HG03558 (cell line): ENCODE measurements around the gene LMTK3.

Experiments used
- ATAC-seq: cut with Tn5 transposase; IDR thresholded peaks from one replicate; pipeline ENCODE4 v1.9.1; 2021; ENCODE audit warnings: moderate number of reproducible peaks; ENCODE audit not compliant: unreplicated experiment; ENCODE audit errors: extremely low read depth

Gene LMTK3

GRCh38 chr19:48508729-48509411 lies 2.8 kb downstream of the LMTK3 start:
- no peak for ATAC-seq

GRCh38 chr19:48507911-48508439 lies 3.7 kb downstream of the LMTK3 start:
- ATAC-seq = no peak

- no peak for ATAC-seq
Observed at GRCh38 chr19:48506138-48506733, 5.4 kb downstream of the LMTK3 start.

DNA sequence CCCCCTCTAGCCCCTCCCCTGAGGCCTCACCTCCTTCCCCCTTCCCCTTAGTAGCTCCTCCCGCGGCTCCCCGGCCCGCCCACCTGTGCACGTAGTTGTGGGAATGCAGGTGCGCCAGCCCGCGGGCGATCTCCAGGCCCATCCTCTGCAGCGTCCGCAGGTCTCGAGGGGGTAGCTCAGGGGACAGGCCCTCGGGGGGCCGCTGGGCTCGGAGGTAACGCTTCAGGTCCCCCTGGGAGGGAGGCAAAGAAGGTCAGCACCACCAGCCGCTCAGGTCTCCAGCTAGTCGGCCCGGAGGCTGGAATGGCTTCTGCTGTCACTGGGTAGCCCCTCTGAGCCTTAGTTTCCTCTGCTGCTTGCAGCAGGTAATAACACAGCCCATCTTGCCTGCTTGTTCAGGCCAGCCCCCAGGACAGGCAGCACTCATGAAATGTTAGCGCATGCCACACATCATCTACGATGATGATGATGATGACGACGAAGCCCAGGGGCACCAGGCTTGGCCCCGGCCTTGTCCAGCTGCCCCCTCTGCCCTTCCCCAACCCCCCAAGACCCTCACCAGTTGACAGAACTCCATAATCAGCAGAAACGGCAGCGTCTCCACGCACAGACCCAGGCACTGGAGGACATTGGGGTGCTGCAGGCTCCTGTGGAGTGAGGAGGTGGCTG lies 9.2 kb downstream of the LMTK3 start:
- no peak for ATAC-seq

GRCh38 chr19:48501494-48502349 lies 9.9 kb downstream of the LMTK3 start:
- no peak for ATAC-seq

DNA sequence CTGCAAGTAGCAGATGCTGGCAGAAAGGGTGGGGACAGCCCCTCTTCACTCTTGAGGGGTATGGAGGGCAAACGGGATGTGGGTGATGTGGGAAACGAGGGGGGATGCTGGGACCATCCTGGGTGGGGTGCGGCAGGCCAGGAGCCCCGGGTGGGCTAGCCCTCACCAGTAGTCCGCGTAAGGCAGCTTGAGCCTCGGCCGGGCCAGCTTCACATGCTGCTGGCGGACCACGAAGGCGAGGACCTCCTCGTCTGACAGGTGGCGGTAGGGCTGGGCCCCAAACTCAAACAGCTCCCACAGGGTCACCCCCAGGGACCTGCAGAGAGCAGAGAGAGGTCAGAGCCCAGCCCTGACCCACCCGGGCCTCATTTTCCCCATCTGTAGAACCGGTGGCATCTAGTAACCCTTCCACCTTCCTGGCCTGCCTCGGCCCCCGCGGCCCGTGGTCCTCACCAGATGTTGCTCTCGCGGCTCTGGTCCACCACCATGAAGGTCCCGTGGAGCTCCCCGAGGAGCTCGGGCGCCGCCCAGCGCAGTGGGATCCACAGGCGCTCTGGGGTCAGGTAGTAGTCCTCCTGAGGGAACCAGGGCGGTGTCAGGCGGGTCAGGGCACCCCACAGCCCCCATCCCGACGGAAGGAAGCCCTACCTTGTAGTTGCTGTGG lies 10.7 kb downstream of the LMTK3 start:
- ATAC-seq = no peak

DNA sequence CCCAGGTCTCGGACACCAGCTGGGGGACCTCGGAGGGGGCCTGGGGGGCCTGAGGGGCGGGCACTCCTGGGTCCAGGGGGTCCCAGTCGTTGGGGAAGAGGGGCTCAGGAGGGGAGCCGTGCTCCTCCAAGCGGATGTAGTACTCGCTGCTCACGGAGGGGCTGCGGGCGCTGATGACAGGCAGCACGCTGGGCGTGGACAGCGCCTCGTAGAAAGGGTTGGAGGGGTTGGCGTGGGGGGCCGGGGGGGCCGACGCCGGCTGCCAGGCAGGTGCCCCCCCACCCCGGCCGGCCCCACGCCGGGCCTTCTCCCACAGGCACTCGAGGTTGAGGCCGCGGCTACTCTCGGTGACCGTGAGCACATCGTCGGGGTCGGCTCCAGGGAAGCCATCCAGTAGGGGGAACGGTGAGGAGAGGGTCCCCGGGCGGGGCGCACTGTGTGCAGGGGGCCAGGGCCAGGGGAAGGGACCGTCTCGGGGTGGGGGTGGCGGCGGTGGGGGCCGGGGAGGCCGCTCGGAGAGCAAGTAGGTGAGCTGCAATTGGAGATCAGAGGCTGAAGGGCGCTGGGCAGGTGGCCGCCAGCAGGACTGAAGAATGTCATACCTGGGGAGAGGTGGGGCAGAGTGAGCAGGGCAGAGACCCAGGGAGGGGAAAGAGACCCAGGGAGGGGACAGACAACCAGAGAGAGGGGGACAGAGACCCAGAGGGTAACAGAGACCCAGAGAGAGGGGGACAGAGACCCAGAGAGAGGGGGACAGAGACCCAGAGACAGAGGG lies 12.1 kb downstream of the LMTK3 start:
- no peak for ATAC-seq

DNA sequence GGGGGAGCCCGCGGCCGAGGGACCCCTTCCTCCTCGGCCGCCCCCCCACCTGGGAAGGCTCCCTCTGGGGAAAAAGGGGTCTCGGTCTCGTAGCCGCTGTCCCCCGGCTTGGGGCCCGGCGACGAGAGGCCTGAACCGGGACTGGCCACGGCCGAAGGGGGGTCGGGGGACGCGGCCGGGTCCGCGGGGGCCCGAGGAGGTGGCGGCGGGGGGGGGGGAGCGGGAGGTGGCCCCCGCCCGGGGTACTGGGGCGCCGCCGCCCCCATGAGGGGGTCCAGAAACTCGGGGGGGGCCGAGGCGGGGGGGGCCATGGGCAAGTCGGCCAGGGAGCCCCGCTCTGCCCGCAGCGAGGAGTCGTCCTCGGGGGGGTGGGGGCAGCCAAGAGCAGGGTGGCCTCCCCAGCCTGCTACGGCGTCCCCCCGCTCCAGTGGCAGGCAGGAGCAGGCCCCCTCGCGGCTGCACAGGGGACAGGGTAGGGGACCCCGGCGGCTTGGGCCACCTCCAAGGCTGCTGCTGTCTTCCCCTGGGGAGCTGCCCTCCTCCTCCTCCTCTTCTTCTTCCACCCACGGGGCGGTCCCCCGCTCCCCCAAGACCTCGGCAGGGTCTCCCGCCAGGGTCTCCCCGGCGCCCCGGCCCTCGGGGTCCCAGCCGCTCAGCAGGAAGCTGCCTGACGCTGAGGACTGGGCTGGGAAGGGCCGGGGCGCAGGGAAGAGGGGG lies 12.9 kb downstream of the LMTK3 start:
- no peak for ATAC-seq

DNA sequence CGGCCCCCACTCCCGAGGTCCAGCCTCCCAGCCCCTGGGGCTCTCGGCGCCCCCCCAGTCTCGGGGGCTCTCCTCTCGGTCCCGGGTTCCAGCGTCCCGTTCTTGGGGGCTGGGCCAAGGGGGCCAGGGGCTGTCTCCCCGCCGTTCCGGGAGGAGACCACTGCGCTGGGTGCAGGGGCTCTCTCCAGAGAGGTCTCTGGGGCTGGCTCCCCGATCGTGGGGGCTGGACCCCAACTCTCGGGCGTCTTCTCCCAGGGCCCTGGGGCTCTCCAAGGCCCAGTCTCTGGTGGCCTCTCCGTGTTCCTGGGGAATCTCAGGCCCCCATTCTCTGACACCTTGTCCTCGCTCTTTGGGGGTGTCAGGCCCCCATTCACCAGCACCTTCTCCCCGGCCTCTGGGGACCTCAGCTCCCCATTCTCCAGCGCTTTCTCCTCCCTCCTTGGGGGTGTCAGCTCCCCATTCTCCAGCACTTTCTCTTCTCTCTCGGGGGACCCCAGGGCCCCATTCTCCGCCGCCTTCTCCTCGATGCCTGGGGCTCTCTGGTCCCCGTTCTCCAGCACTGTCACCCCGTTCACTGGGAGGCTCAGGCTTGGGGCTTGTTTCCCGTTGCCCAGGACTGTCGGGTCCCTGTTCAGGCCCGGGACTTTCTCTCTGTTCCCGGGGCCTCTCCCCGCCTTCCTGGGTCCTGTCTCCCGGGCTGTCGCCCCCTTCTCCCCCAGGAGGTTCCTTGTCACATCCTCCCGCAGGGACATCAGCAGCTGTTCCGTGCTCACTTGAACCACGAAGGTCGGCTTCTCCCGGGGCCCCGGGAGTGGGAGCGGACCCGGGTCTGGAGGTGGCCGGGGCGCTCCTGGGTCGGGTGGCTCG lies 13.7 kb downstream of the LMTK3 start:
- ATAC-seq = no peak

DNA sequence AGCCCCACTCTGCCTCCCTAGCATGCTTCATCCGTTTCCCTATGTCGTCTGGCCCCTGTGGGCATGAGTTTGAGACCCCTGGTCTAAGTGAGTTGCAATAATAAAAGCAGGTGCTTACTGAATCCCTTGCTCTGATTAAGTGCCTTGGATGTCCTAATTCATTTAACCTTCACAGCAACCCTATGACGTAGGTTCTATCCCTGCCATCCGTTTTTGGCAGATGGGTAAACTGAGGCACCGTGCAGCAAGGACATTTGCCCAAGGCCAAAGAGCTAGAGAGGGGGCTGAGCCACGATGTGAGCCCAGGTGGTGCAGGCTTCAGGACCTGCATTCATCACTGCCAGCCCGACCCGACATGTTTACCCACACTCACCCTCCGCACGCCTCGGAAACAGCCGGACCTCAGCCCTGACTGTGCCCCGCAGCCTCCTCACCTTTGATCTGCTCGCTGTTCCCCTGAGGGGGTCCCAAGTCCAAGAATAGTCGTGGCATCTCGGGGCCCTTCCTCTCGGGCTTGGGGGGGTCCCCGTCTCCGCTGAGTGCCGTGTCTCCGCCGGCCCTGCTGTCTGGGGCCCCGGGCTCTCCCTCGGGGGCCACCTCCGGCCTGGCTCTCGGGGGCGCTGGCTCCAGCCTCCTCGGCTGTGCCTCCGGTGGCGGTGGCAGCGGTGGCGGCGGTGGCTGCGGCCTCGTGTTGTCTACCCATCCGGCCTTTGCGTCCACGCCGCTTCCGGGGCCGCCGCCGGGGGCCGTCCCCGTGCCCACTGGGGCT lies 14.5 kb downstream of the LMTK3 start:
- no peak for ATAC-seq

DNA sequence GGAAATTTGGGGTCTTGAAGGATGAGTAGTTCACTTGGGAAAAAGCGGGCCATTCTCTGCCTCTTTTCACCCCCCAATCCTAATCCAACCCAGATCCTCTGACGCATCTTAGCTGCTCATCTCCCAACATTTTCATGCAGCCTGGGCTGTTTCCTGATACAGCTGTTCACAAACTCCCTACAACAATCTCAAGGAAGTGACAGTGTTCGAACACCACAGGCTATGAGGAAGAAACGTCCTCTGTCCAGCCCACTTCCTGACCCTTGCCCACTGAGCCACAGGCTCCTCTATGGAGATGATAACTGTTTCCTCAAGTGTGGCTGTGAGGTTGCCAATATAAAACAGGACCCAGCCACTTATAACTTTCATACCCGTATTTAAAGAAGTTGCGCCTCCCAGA lies 16.2 kb downstream of the LMTK3 start:
- no peak for ATAC-seq

DNA sequence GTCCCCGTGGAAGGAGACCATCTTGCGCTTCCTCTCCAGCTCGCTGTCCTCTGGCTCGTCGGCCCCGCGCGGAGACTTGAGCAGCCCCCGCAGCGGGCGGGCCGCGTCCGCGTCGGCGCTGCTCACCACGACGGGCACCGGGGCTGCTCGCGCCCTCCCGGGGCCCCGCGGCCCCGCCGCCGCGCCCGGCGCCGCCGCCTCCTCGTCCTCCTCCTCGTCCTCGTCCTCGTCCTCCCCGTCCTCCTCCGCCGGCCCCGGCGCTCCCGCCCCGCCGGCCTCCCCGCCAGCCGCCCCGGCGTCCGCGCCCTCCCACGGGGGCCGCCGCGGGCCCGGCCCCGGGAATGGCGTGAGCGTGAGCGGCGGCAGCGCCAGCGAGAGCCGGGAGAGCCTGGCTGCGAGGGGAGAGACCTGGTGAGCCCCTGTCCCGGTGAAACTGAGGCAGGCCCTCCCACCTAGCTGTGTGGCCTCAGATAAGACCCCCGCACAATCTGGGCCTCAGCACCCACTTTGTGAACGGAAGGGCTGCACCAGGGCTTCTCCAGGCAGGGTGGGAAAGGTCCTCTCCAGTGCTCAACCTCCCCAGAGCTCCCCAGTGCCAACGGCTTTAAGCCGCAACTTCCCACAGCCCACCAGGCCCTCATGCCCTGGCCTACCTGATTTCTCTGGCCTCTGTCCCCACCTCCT lies 17.8 kb downstream of the LMTK3 start:
- ATAC-seq = no peak

DNA sequence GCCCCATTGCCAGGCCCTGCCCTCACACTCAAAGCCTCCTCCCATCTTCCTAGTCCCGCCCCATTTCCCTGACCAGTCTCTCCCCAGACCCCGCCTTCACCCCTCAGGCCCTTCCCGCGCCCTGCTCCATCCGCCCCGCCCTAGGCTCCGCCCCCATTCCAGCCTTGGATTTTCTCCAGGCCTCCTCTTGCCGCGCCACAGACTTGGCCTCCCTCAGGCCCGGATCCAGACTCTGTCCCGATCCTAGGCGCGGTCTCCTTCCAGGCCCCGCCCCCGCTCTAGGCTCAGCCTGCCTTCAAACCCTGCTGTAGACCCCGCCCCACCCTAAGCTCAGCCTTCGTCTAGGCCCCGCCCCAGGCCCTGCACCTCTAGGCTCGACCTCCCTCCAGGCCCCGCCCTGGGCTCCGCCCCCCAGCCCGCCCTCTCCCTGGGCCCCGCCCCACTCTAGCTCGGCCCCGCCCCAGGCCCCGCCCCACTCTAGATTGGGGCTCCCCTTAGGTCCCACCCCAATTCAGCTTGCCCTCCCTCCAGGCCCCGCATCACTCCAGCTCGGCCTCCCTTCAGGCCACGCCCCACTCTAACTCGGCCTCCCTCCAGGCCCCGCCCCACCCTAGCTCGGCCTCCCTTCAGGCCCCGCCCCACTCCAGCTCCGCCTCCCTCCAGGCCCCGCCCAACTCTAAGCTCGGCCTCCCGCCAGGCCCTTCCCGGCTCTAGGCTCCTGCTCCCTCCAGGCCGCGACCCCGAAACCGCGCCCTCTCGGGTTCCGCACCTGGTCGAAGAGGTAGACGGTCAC lies 18.5 kb downstream of the LMTK3 start:
- peak; percentile 45 for ATAC-seq

GRCh38 chr19:48491793-48492123 lies 19.9 kb downstream of the LMTK3 start:
- ATAC-seq = no peak

GRCh38 chr19:48490981-48491792 lies 20.4 kb downstream of the LMTK3 start:
- no peak for ATAC-seq
